IMR-90 (cell line): ENCODE results near the gene KMT5C. TPM values are rescaled to one million over a fixed set of nuclear protein-coding genes. Genes with fewer than 3 reads are reported as not detected.

Experiments used
- ATAC-seq: fragments of 200-7000 bp; cut with Tn5 transposase; 2 replicates; pipeline ENCODE4 v1.9.1; 2020; ENCODE audit warnings: low read depth, mild to moderate bottlenecking, moderate library complexity
- BruUV-seq: library from RNA; stranded (reverse); fragments of 400-500 nt; replicated peaks from 2 replicates; lab custom pipeline; 2021; lab: Mats Ljungman, UMichigan
- CTCF ChIA-PET: fragments of 300-600 bp; formaldehyde crosslinking; extraction: SDS; loops from one replicate; lab custom pipeline; 2021; ENCODE audit warnings: antibody characterized with exemption; lab: Yijun Ruan, JAX
- POLR2A ChIA-PET: fragments of 300-600 bp; sonication (Branson Sonifier 250); formaldehyde crosslinking; loops from one replicate; lab custom pipeline; 2022; ENCODE audit warnings: antibody characterized with exemption; ENCODE audit not compliant: unreplicated experiment; lab: Charles Lee
- DNase-seq: peaks from one replicate; pipeline ENCODE4 v3.0.0; 2013
- H2AFZ ChIP-seq: replicated peaks from 2 replicates; pipeline ENCODE3; 2013; ENCODE audit warnings: low read length, mild to moderate bottlenecking; ENCODE audit not compliant: poor library complexity
- H2AK5ac ChIP-seq: 2 replicates; pipeline ENCODE4 v1.6.1; 2013; ENCODE audit warnings: low read depth, low read length, inconsistent platforms
- H2AK9ac ChIP-seq: replicated peaks from 2 replicates; pipeline ENCODE3; 2013; ENCODE audit warnings: mild to moderate bottlenecking, low read depth, low read length, moderate library complexity; ENCODE audit not compliant: poor library complexity
- H2BK120ac ChIP-seq: 2 replicates; pipeline ENCODE4 v1.6.1; 2013; ENCODE audit warnings: low read depth, low read length, inconsistent platforms
- H2BK15ac ChIP-seq: 3 replicates; pipeline ENCODE4 v1.6.1; 2013; ENCODE audit warnings: low read depth, low read length, inconsistent platforms
- H2BK20ac ChIP-seq: 2 replicates; pipeline ENCODE4 v1.6.1; 2013; ENCODE audit warnings: low read depth, mild to moderate bottlenecking, inconsistent platforms, low read length, moderate library complexity
- H2BK5ac ChIP-seq: 2 replicates; pipeline ENCODE4 v1.6.1; 2013; ENCODE audit warnings: mild to moderate bottlenecking, low read depth, low read length, inconsistent platforms; ENCODE audit not compliant: poor library complexity, severe bottlenecking
- H3K14ac ChIP-seq: replicated peaks from 2 replicates; pipeline ENCODE4 v1.6.1; 2013; ENCODE audit warnings: low read depth, low read length, inconsistent platforms
- H3K18ac ChIP-seq: 2 replicates; pipeline ENCODE4 v1.6.1; 2013; ENCODE audit warnings: low read depth, low read length, control low read depth
- H3K23ac ChIP-seq: 2 replicates; pipeline ENCODE4 v1.6.1; 2013; ENCODE audit warnings: low read depth, low read length, inconsistent platforms
- H3K27ac ChIP-seq: 2 replicates; pipeline ENCODE4 v1.5.1; 2013; ENCODE audit warnings: mild to moderate bottlenecking, control low read depth, low read length; ENCODE audit not compliant: insufficient read depth
- H3K27me3 ChIP-seq: 2 replicates; pipeline ENCODE4 v1.6.1; 2013; ENCODE audit warnings: low read length; ENCODE audit not compliant: control insufficient read depth, insufficient read depth
- H3K36me3 ChIP-seq: 2 replicates; pipeline ENCODE4 v1.6.1; 2013; ENCODE audit warnings: low read length, mixed read lengths; ENCODE audit not compliant: control insufficient read depth, insufficient read depth
- H3K4ac ChIP-seq: 2 replicates; pipeline ENCODE4 v1.6.1; 2013; ENCODE audit warnings: low read depth, low read length, inconsistent platforms
- H3K4me1 ChIP-seq: 2 replicates; pipeline ENCODE4 v1.6.1; 2013; ENCODE audit warnings: low read length, mixed read lengths; ENCODE audit not compliant: control insufficient read depth, insufficient read depth
- H3K4me2 ChIP-seq: 2 replicates; pipeline ENCODE4 v1.6.1; 2013; ENCODE audit warnings: low read depth, mild to moderate bottlenecking, control low read depth, low read length, moderate library complexity
- H3K4me3 ChIP-seq: 2 replicates; pipeline ENCODE4 v1.5.1; 2013; ENCODE audit warnings: low read depth, mild to moderate bottlenecking, control low read depth, low read length, moderate library complexity; ENCODE audit not compliant: insufficient read depth
- H3K56ac ChIP-seq: 2 replicates; pipeline ENCODE4 v1.6.1; 2013; ENCODE audit warnings: low read length, inconsistent platforms; ENCODE audit not compliant: insufficient read depth; ENCODE audit errors: extremely low read depth
- H3K79me1 ChIP-seq, 2 experiments: 2 replicates each; pipeline ENCODE4 v1.6.1; 2013; ENCODE audit warnings: low read length in 2 of 2, inconsistent platforms in 1 of 2, low read depth in 1 of 2
- H3K9ac ChIP-seq: 2 replicates; pipeline ENCODE4 v1.6.1; 2013; ENCODE audit warnings: low read depth, low read length, control low read depth
- H3K9me1 ChIP-seq: 2 replicates; pipeline ENCODE4 v1.6.1; 2013; ENCODE audit warnings: low read length, inconsistent platforms; ENCODE audit not compliant: insufficient read depth
- H3K9me3 ChIP-seq: 2 replicates; pipeline ENCODE4 v1.6.1; 2013; ENCODE audit warnings: low read length; ENCODE audit not compliant: control insufficient read depth, insufficient read depth
- H4K20me1 ChIP-seq: 2 replicates; pipeline ENCODE4 v1.6.1; 2013; ENCODE audit warnings: low read length, inconsistent platforms; ENCODE audit not compliant: insufficient read depth
- H4K5ac ChIP-seq: 2 replicates; pipeline ENCODE4 v1.6.1; 2013; ENCODE audit warnings: mild to moderate bottlenecking, low read depth, low read length, control low read depth
- H4K8ac ChIP-seq, 2 experiments: 2 replicates each; pipeline ENCODE4 v1.6.1; 2013; ENCODE audit warnings: low read depth in 2 of 2, low read length in 2 of 2, control low read depth in 1 of 2, inconsistent platforms in 1 of 2
- H4K91ac ChIP-seq: 2 replicates; pipeline ENCODE4 v1.6.1; 2013; ENCODE audit warnings: low read depth, low read length, inconsistent platforms; ENCODE audit not compliant: insufficient read depth
- CEBPB ChIP-seq: IDR thresholded peaks from 2 replicates; pipeline ENCODE4 v1.6.1; 2012; ENCODE audit warnings: low read depth, low read length, improper control_type of control experiment
- POLR2A ChIP-seq: IDR thresholded peaks from 2 replicates; pipeline ENCODE4 v1.6.1; 2012; ENCODE audit warnings: mild to moderate bottlenecking, low read depth, low read length
- WGBS, 2 experiments: methylation state at CpG; one replicate each; pipeline versions ENCODE4 v1.1.5 to v1.1.7; 2013; ENCODE audit warnings: missing lambda C conversion rate in 2 of 2; ENCODE audit not compliant: insufficient read length in 1 of 2; ENCODE audit errors: extremely low coverage in 2 of 2; 5-methylcytosine and 5-hydroxymethylcytosine counted together
- dilution Hi-C: fragments of 300-500 bp; cut with HindIII; formaldehyde crosslinking; loops from one replicate; pipeline ENCODE4 v1.14.3; 2018; ENCODE audit warnings: low sequenced_read_pairs; ENCODE audit not compliant: unreplicated experiment
- in situ Hi-C: fragments of 300-500 bp; cut with MboI; formaldehyde crosslinking; loops from 3 replicates; pipeline ENCODE4 v1.14.3; 2019; ENCODE audit warnings: low sequenced_read_pairs, inconsistent platforms, mixed read lengths
- intact Hi-C: fragments of 100-400 bp; cut with micrococcal nuclease; formaldehyde crosslinking; loops from 2 replicates; pipeline ENCODE4 v1.10.0; 2022
- polyA plus RNA-seq, 3 experiments: library from polyadenylated mRNA; depleted of rRNA; stranded (reverse); fragments of >200 nt; gene quantifications; 2 replicates each; pipeline ENCODE4 v1.2.3, GENCODE V29; 2012; ENCODE audit warnings: low replicate concordance in 1 of 3
- total RNA-seq: library from RNA; depleted of rRNA; stranded (reverse); fragments of >200 nt; gene quantifications from 2 replicates; pipeline ENCODE4 v1.2.3, GENCODE V29; 2012

Gene KMT5C
- total and polyA plus RNA-seq, 2 of the 4 experiments (the other 2 are of a cell fraction): 1.8 to 5.9 TPM

GRCh38 chr19:55368106-55368505 is 28.4 kb downstream of the KMT5C start:
- H3K36me3 ChIP-seq: peaks cover 26% of the 10 kb centered on the region
- no peak overlapping the region; the same call in 1 of the 2 replicates for H2AK5ac ChIP-seq
- no peak overlapping the region for H2BK120ac ChIP-seq
- peaks cover 5 to 50% of the 10 kb centered on the region in 2 experiments; a peak in 3 of 4 replicates for H3K79me1 ChIP-seq
- no peak overlapping the region for H3K56ac ChIP-seq
- peak overlapping the region; percentile 99 for H2AK9ac ChIP-seq
- dilution Hi-C loops: no loop called here
- BruUV-seq: no TSS peak
- H2BK5ac ChIP-seq: peak overlapping the region; percentile 61
- H3K9ac ChIP-seq: peak overlapping the region; percentile 72; the same call in 1 of the 2 replicates
- ATAC-seq (no peak), DNase-seq (no peak)
- intact Hi-C loops: no loop called here
- CTCF ChIA-PET: no interaction called here
- peak overlapping the region; percentile 68; the same call in 1 of the 2 replicates for H4K91ac ChIP-seq
- 100% methylated on average over 1 of the region's 16 CpGs; no CpG with 5 or more reads in 1 of the 2 experiments for WGBS, 2 experiments
- H3K4ac ChIP-seq: 0 out of 2 replicates have a peak overlapping the region, but pooled peaks have one; percentile 51
- H3K18ac ChIP-seq: no peak overlapping the region
- H3K4me2 ChIP-seq: peak overlapping the region; percentile 83
- H2BK15ac ChIP-seq: no peak overlapping the region
- POLR2A ChIA-PET: no interaction called here
- H3K14ac ChIP-seq: 0 out of 2 replicates have a peak overlapping the region, but pooled peaks have one; percentile 52
- no peak overlapping the region for H2AFZ ChIP-seq
- H4K5ac ChIP-seq: no peak overlapping the region
- peaks cover 29% of the 10 kb centered on the region for H3K4me1 ChIP-seq
- H3K9me3 ChIP-seq: no peaks in the 10 kb centered on the region
- in situ Hi-C loops: no loop called here
- H4K8ac ChIP-seq: peak overlapping the region in 1 of 2 experiments; percentile 80; a peak in 1 of 4 replicates
- TF ChIP-seq POLR2A: 0 out of 2 replicates have a peak, but pooled peaks have one; percentile 20
- no peak for TF ChIP-seq CEBPB
- peaks cover 12% of the 10 kb centered on the region; the same call in 1 of the 2 replicates for H3K9me1 ChIP-seq
- peaks cover 57% of the 10 kb centered on the region for H4K20me1 ChIP-seq
- no peaks in the 10 kb centered on the region for H3K27me3 ChIP-seq
- no peak overlapping the region for H2BK20ac ChIP-seq
- H3K23ac ChIP-seq: no peak overlapping the region
- H3K27ac ChIP-seq: peak overlapping the region; percentile 78
- H3K4me3 ChIP-seq: peak overlapping the region; percentile 73
